GM23338 (cell line): ENCODE data around the gene CPLX1. TPM values are rescaled to one million over a fixed set of nuclear protein-coding genes. Genes with fewer than 3 reads are reported as not detected.

Source experiments
- ATAC-seq: fragments of 200-7000 bp; cut with Tn5 transposase; 3 replicates; pipeline ENCODE4 v1.9.1; 2020
- DNase-seq: peaks from one replicate; pipeline ENCODE4 v3.0.0-alpha.2; 2015; ENCODE audit warnings: low spot score
- H2AFZ ChIP-seq: fragments of 200-600 bp; sonication (generic); 2 replicates; pipeline ENCODE4 v1.8.0; 2016; ENCODE audit warnings: antibody characterized with exemption, mild to moderate bottlenecking, moderate library complexity
- H3F3A ChIP-seq: fragments of 200-600 bp; sonication (generic); replicated peaks from 2 replicates; pipeline ENCODE4 v1.8.0; 2017; ENCODE audit warnings: antibody characterized with exemption, mixed run types, low read depth
- H3K27ac ChIP-seq: fragments of 200-600 bp; sonication (generic); 2 replicates; pipeline ENCODE4 v1.6.1; 2016; ENCODE audit warnings: low read depth
- H3K27me3 ChIP-seq: fragments of 200-600 bp; sonication (generic); 2 replicates; pipeline ENCODE4 v1.8.0; 2016; ENCODE audit warnings: mild to moderate bottlenecking, mixed run types, moderate library complexity; ENCODE audit not compliant: insufficient read depth
- H3K36me3 ChIP-seq: fragments of 200-600 bp; sonication (generic); 2 replicates; pipeline ENCODE4 v1.8.0; 2016; ENCODE audit warnings: mild to moderate bottlenecking; ENCODE audit not compliant: insufficient read depth
- H3K4me1 ChIP-seq: fragments of 200-600 bp; sonication (generic); 2 replicates; pipeline ENCODE4 v1.8.0; 2016; ENCODE audit warnings: mild to moderate bottlenecking, moderate library complexity; ENCODE audit not compliant: insufficient read depth
- H3K4me2 ChIP-seq: fragments of 200-600 bp; sonication (generic); 2 replicates; pipeline ENCODE4 v1.7.1; 2017; ENCODE audit warnings: mixed run types
- H3K4me3 ChIP-seq: fragments of 200-600 bp; sonication (generic); 2 replicates; pipeline ENCODE4 v1.6.1; 2016; ENCODE audit warnings: mixed run types
- H3K79me2 ChIP-seq: fragments of 200-600 bp; sonication (generic); replicated peaks from 2 replicates; pipeline ENCODE4 v1.8.0; 2017; ENCODE audit warnings: mild to moderate bottlenecking; ENCODE audit not compliant: insufficient read depth
- H3K9me2 ChIP-seq: fragments of 200-600 bp; sonication (generic); 2 replicates; pipeline ENCODE4 v1.8.0; 2017; ENCODE audit not compliant: insufficient read depth
- H4K20me1 ChIP-seq: fragments of 200-600 bp; sonication (generic); replicated peaks from 2 replicates; pipeline ENCODE4 v1.8.0; 2017; ENCODE audit warnings: mild to moderate bottlenecking; ENCODE audit not compliant: insufficient read depth
- H3K27ac Mint-ChIP-seq: 2 replicates; pipeline ENCODE4 v1.8.0; 2020; ENCODE audit warnings: inconsistent platforms, mild to moderate bottlenecking, moderate library complexity, mixed read lengths
- H3K27me3 Mint-ChIP-seq: 3 replicates; pipeline ENCODE4 v1.8.0; 2022; ENCODE audit warnings: low read depth, mild to moderate bottlenecking, moderate library complexity, mixed read lengths, inconsistent platforms; ENCODE audit not compliant: insufficient read depth, poor library complexity
- H3K36me3 Mint-ChIP-seq: 3 replicates; pipeline ENCODE4 v1.8.0; 2021; ENCODE audit warnings: low read depth, mild to moderate bottlenecking, inconsistent platforms, moderate library complexity, mixed read lengths
- H3K4me1 Mint-ChIP-seq: 3 replicates; pipeline ENCODE4 v1.8.0; 2020; ENCODE audit warnings: mild to moderate bottlenecking, inconsistent platforms, mixed read lengths
- H3K4me3 Mint-ChIP-seq: 3 replicates; pipeline ENCODE4 v1.8.0; 2021; ENCODE audit warnings: moderate library complexity, mild to moderate bottlenecking, inconsistent platforms, mixed read lengths
- H3K9me3 Mint-ChIP-seq: 3 replicates; pipeline ENCODE4 v1.8.0; 2020; ENCODE audit warnings: moderate library complexity, mild to moderate bottlenecking, inconsistent platforms, mixed read lengths
- CREB1 ChIP-seq: fragments of 250-450 bp; sonication (Bioruptor Pico); IDR thresholded peaks from 2 replicates; pipeline ENCODE4 v1.5.0; 2020; ENCODE audit warnings: low read depth, mild to moderate bottlenecking, moderate library complexity
- EZH2 ChIP-seq: fragments of 200-600 bp; sonication (generic); IDR thresholded peaks from one replicate; pipeline ENCODE4 v1.8.0; 2017; ENCODE audit warnings: antibody characterized with exemption, mild to moderate bottlenecking, low read depth; ENCODE audit not compliant: unreplicated experiment
- EZH2phosphoT487 ChIP-seq: fragments of 200-600 bp; sonication (generic); IDR thresholded peaks from one replicate; pipeline ENCODE4 v1.8.1; 2018; ENCODE audit warnings: antibody characterized with exemption; ENCODE audit not compliant: unreplicated experiment
- NANOG ChIP-seq: IDR thresholded peaks from 2 replicates; pipeline ENCODE4 v1.6.1; 2016; ENCODE audit warnings: antibody characterized with exemption, borderline replicate concordance
- POLR2AphosphoS5 ChIP-seq: IDR thresholded peaks from 2 replicates; pipeline ENCODE4 v1.6.1; 2016; ENCODE audit warnings: antibody characterized with exemption, low read depth
- ZNF114 ChIP-seq: fragments of 250-450 bp; sonication (Bioruptor Pico); IDR thresholded peaks from 2 replicates; pipeline ENCODE4 v1.5.0; 2020; ENCODE audit warnings: mild to moderate bottlenecking, moderate library complexity
- ZNF331 ChIP-seq: fragments of 250-450 bp; sonication (Bioruptor Pico); IDR thresholded peaks from 2 replicates; pipeline ENCODE4 v1.5.0; 2020; ENCODE audit warnings: low read depth, mild to moderate bottlenecking, moderate library complexity
- polyA plus RNA-seq: library from polyadenylated mRNA; unstranded; fragments of >200 nt; fragmentation: Nextera tagmentation; extraction: Ambion mirVana; gene quantifications from 2 replicates; pipeline ENCODE4 v1.2.1, GENCODE V29; 2016
- total RNA-seq: library from RNA; depleted of rRNA; stranded (reverse); fragments of >200 nt; shearing (Covaris generic); gene quantifications from 2 replicates; pipeline ENCODE4 v1.2.3, GENCODE V29; 2014
- TF ChIP-seq, protein P1 (sequence below): IDR thresholded peaks from 2 replicates; pipeline ENCODE4 v1.6.1; 2016; ENCODE audit warnings: antibody characterized with exemption
- TF ChIP-seq, protein P2 (sequence below): IDR thresholded peaks from one replicate; pipeline ENCODE4 v1.6.1; 2018; ENCODE audit warnings: antibody characterized with exemption; ENCODE audit not compliant: unreplicated experiment

CPLX1 gene
- total and polyA plus RNA-seq, 2 experiments from 2014 or later = 0.86 to 0.97 TPM

DNA sequence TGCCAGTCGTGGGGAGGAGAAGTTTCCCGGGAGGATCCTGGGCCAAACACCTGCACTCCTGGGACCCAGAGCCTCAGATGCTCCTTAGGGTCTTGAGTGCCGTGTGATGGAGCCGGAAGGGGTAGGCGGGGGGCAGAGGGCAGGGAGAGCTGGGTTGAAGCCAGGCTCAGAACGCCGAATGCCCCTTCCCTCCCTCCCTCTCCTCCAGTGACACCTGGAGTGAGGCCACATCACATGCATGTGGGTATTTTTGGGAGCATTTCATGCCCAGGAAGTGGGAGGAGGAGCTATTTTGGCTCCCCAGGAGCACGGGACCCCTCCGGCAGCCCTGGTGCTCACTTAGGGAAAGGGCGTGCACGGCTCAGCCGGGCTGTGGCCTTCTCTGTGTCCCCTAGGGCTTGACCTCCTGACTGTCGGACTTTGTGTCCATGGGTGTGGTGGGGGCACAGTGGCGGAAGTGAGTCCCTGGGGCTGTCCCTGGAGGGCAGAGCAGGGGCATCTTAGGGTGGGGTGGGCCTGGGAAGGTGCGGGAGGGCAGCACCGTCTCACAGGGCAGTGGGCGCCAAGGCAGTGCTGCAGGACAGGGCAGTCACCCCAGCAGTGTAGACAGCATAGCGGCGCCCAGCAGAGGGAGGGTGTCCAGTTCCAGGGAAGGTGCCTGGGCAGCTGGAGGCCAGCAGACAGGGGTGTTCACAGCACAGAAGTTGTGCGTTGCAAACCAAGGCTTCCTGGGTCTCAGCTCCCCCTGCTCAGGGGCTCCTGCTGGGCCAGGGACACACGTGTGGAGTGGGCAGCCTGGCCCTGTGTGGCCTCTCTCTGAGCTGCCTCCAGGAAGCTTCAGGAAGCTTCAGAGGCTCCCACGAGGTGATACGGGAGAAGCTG is 4.9 kb upstream of the CPLX1 start:
- Mint-ChIP-seq H3K27me3 (peaks cover 33% of the 10 kb centered on the region), H3K9me3 (no peaks in the 10 kb centered on the region; the same call in 2 of the 3 replicates), H3K27ac (no peak overlapping the region), H3K4me1 (peaks cover 3% of the 10 kb centered on the region; the same call in 1 of the 3 replicates), H3K4me3 (no peak overlapping the region), H3K36me3 (no peaks in the 10 kb centered on the region; the same call in 2 of the 3 replicates)
- TF ChIP-seq POLR2AphosphoS5 = no peak
- no peaks in the 10 kb centered on the region for H3K4me1 ChIP-seq
- H4K20me1 ChIP-seq = no peaks in the 10 kb centered on the region
- H3K4me2 ChIP-seq = no peak overlapping the region
- no peaks in the 10 kb centered on the region for H3K79me2 ChIP-seq
- DNase-seq (no peak), ATAC-seq (no peak)
- no peak overlapping the region for H2AFZ ChIP-seq
- peaks cover 22% of the 10 kb centered on the region for H3K27me3 ChIP-seq
- no peak overlapping the region for H3K27ac ChIP-seq
- no peaks in the 10 kb centered on the region for H3F3A ChIP-seq
- H3K9me2 ChIP-seq = no peaks in the 10 kb centered on the region
- no peak overlapping the region for H3K4me3 ChIP-seq
- no peaks in the 10 kb centered on the region for H3K36me3 ChIP-seq

DNA sequence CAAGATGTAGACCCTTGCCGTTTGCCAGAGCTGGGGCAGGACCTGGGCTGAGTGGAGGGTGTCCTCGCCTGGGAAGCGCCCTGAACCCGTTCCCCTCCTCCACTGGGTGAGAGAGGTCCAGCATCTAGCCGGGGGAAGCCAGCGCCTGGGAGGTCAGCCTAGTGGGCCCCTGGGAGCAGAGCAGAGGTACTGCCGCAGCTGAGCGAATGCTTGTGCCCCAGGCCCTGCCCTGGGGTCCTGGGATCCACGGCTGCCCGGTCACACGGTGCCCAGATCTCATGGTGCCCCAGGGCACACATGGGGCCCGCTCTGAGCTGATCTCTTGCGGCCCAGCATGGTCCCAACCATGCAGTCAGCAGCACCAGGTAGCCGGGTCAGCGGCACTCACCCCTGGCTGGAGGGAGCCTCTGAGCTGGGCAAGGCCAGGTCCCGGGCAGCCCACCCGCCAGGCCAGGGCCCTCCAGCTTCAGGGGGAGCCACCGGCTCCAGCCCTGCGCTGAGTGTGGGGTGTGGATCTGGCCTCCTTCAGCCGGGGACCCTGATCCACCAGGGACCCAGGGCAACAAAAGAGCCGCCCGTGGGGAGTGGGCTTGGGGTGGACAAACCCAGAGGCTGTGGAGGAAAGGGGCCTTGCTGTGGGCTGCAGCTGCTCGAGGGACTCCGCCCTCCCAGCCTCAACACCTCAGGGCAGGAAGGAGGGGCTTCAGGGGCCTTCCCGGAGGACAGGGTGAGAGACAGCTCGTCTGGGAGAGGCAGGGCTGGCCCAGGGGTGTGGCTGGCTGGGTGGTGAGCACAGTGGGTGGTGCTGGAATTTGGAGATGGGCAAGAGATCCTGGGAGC is 4.1 kb upstream of the CPLX1 start:
- ATAC-seq = no peak; the same call in 2 of the 3 replicates
- TF ChIP-seq ZNF114 (CRISPR knock-in tag) = no peak
- TF ChIP-seq, protein P1, sequence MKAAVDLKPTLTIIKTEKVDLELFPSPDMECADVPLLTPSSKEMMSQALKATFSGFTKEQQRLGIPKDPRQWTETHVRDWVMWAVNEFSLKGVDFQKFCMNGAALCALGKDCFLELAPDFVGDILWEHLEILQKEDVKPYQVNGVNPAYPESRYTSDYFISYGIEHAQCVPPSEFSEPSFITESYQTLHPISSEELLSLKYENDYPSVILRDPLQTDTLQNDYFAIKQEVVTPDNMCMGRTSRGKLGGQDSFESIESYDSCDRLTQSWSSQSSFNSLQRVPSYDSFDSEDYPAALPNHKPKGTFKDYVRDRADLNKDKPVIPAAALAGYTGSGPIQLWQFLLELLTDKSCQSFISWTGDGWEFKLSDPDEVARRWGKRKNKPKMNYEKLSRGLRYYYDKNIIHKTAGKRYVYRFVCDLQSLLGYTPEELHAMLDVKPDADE = no peak
- TF ChIP-seq CREB1 (CRISPR knock-in tag) = no peak
- TF ChIP-seq NANOG = no peak
- TF ChIP-seq EZH2 = no peak
- H3K4me3 ChIP-seq = no peak overlapping the region
- H3K36me3 ChIP-seq = no peaks in the 10 kb centered on the region
- no peak overlapping the region for H2AFZ ChIP-seq
- H4K20me1 ChIP-seq = no peaks in the 10 kb centered on the region
- no peaks in the 10 kb centered on the region for H3K9me2 ChIP-seq
- Mint-ChIP-seq H3K9me3 (no peaks in the 10 kb centered on the region; the same call in 2 of the 3 replicates), H3K4me3 (no peak overlapping the region), H3K36me3 (no peaks in the 10 kb centered on the region; the same call in 2 of the 3 replicates), H3K27me3 (peaks cover 33% of the 10 kb centered on the region), H3K4me1 (peaks cover 3% of the 10 kb centered on the region; the same call in 1 of the 3 replicates), H3K27ac (no peak overlapping the region)
- H3K4me1 ChIP-seq = no peaks in the 10 kb centered on the region
- peaks cover 30% of the 10 kb centered on the region for H3K27me3 ChIP-seq
- H3F3A ChIP-seq = no peaks in the 10 kb centered on the region
- no peaks in the 10 kb centered on the region for H3K79me2 ChIP-seq
- no peak overlapping the region for H3K27ac ChIP-seq
- H3K4me2 ChIP-seq = no peak overlapping the region
- no peak for DNase-seq

DNA sequence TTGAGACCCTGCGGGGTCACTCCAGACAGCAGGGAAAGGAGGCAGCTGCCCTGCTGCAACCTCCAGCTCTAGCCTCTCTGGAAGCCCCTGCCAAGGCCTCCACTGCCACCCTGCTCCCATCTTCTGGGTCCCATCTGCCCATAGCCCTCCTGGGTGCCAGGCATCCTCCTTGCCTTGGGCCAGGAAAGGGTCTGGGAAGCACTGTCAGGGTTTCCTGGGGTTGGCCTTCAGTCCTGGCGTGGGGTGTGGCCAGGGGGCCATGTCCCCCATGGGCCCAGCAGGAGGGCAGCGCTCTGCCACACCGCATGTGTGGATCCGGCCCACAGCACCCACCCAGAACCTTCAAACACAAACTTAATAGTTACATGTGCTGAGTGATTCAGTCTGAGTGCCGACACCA is 3.4 kb upstream of the CPLX1 start:
- ATAC-seq (no peak), DNase-seq (no peak)
- Mint-ChIP-seq H3K4me1 (peaks cover 5% of the 10 kb centered on the region; the same call in 1 of the 3 replicates), H3K27ac (no peak overlapping the region), H3K9me3 (no peaks in the 10 kb centered on the region; the same call in 2 of the 3 replicates), H3K4me3 (no peak overlapping the region), H3K27me3 (peaks cover 39% of the 10 kb centered on the region), H3K36me3 (no peaks in the 10 kb centered on the region; the same call in 2 of the 3 replicates)
- Histone ChIP-seq H3K4me2 (no peak overlapping the region), H3K79me2 (no peaks in the 10 kb centered on the region), H2AFZ (no peak overlapping the region), H4K20me1 (no peaks in the 10 kb centered on the region), H3K27me3 (peaks cover 37% of the 10 kb centered on the region), H3K4me1 (no peaks in the 10 kb centered on the region), H3K36me3 (no peaks in the 10 kb centered on the region), H3K27ac (no peak overlapping the region), H3F3A (no peaks in the 10 kb centered on the region), H3K4me3 (no peak overlapping the region), H3K9me2 (no peaks in the 10 kb centered on the region)
- no peak for TF ChIP-seq CREB1 (CRISPR knock-in tag)
- TF ChIP-seq, protein P2, sequence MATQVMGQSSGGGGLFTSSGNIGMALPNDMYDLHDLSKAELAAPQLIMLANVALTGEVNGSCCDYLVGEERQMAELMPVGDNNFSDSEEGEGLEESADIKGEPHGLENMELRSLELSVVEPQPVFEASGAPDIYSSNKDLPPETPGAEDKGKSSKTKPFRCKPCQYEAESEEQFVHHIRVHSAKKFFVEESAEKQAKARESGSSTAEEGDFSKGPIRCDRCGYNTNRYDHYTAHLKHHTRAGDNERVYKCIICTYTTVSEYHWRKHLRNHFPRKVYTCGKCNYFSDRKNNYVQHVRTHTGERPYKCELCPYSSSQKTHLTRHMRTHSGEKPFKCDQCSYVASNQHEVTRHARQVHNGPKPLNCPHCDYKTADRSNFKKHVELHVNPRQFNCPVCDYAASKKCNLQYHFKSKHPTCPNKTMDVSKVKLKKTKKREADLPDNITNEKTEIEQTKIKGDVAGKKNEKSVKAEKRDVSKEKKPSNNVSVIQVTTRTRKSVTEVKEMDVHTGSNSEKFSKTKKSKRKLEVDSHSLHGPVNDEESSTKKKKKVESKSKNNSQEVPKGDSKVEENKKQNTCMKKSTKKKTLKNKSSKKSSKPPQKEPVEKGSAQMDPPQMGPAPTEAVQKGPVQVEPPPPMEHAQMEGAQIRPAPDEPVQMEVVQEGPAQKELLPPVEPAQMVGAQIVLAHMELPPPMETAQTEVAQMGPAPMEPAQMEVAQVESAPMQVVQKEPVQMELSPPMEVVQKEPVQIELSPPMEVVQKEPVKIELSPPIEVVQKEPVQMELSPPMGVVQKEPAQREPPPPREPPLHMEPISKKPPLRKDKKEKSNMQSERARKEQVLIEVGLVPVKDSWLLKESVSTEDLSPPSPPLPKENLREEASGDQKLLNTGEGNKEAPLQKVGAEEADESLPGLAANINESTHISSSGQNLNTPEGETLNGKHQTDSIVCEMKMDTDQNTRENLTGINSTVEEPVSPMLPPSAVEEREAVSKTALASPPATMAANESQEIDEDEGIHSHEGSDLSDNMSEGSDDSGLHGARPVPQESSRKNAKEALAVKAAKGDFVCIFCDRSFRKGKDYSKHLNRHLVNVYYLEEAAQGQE = no peak
- TF ChIP-seq EZH2phosphoT487 = no peak
- no peak for TF ChIP-seq ZNF331 (CRISPR knock-in tag)
